ENCODE measurements around the gene CCRL2. TPM values are rescaled to one million over a fixed set of nuclear protein-coding genes. Genes with fewer than 3 reads are reported as not detected.

Gene CCRL2
- total RNA-seq, 2 experiments from 2014 or later: 0.81 to 0.89 TPM

- Mint-ChIP-seq H3K4me1 (ENCODE audit: low read depth) (peaks cover 25% of the 10 kb centered on the region), H3K27ac (no peak overlapping the region), H3K4me3 (no peak overlapping the region), H3K9me3 (no peaks in the 10 kb centered on the region), H3K36me3 (ENCODE audit: low read depth) (no peaks in the 10 kb centered on the region), H3K27me3 (ENCODE audit: low read depth) (no peaks in the 10 kb centered on the region)
- CTCF ChIA-PET: no interaction called here
- no peak for DNase-seq
- intact Hi-C loops (cut with micrococcal nuclease): no loop called here
These were observed 3.6 kb downstream of the CCRL2 start for GRCh38 chr3:46410669-46411068.

DNA sequence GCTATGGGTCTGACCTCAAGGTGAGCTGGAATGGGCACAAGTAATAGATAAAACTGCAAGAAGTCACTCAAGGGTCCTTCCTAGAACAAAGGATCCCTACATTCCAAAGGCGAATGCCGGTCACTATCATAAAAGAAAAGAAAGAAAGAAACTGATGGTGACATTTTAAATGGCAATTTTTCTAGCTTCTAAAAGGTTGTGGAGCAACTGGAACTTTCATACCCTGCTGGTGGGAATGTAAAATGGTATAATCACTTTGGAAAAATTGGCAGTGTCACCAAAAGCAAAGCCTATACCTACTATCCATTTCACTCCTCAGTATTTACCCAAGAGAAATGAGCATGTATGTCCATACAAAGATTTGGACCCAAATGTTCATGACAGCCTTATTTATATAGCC, 4.2 kb downstream of the CCRL2 start:
- CTCF ChIA-PET: no interaction called here
- no peaks in the 10 kb centered on the region for H3K27me3 Mint-ChIP-seq (ENCODE audit: low read depth)
- no peaks in the 10 kb centered on the region for H3K36me3 Mint-ChIP-seq (ENCODE audit: low read depth)

DNA sequence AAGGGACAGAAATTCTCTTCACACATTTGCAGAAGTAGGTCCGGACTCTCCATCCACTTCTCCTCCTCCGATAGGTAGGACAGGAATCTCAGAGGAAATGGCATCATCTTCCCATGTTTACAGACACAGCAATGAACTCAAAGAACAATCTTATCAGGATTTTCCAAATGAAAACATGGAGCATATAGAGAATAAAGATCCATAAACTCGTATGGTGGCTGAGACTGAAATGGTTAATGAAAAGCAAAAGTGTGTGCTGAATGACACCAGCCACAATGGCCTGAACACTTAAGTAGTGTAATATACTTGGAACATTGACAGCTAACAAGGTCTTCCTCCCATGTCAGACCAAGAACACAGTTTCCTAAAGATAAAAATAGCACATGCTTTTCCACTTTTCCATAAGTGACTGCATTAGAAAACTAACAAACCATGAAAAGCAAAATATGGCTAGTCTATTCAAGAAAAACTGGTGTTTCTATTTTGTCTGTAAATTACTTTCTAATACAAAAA, 5.8 kb downstream of the CCRL2 start:
- H3K36me3 Mint-ChIP-seq (ENCODE audit: low read depth): no peaks in the 10 kb centered on the region
- CTCF ChIA-PET: no interaction called here
- no peak overlapping the region for H3K27ac Mint-ChIP-seq
- intact Hi-C loops (cut with micrococcal nuclease): no loop called here
- H3K4me1 Mint-ChIP-seq (ENCODE audit: low read depth): peaks cover 12% of the 10 kb centered on the region
- no peaks in the 10 kb centered on the region for H3K27me3 Mint-ChIP-seq (ENCODE audit: low read depth)
- H3K4me3 Mint-ChIP-seq: no peak overlapping the region
- DNase-seq: no peak
- H3K9me3 Mint-ChIP-seq: no peaks in the 10 kb centered on the region

More for the DNA sequence above, 4.2 kb downstream of the CCRL2 start:
- no peak for DNase-seq
- H3K4me3 Mint-ChIP-seq: no peak overlapping the region
- H3K27ac Mint-ChIP-seq: no peak overlapping the region
- intact Hi-C loops (cut with micrococcal nuclease): no loop called here
- no peaks in the 10 kb centered on the region for H3K9me3 Mint-ChIP-seq
- peaks cover 25% of the 10 kb centered on the region for H3K4me1 Mint-ChIP-seq (ENCODE audit: low read depth)

GRCh38 chr3:46413951-46414350, 6.9 kb downstream of the CCRL2 start:
- Mint-ChIP-seq H3K9me3 (no peaks in the 10 kb centered on the region), H3K36me3 (ENCODE audit: low read depth) (no peaks in the 10 kb centered on the region), H3K4me1 (ENCODE audit: low read depth) (peaks cover 7% of the 10 kb centered on the region), H3K27me3 (ENCODE audit: low read depth) (no peaks in the 10 kb centered on the region), H3K4me3 (no peak overlapping the region), H3K27ac (no peak overlapping the region)
- DNase-seq: no peak
- CTCF ChIA-PET: no interaction called here
- intact Hi-C loops (cut with micrococcal nuclease): no loop called here

DNA sequence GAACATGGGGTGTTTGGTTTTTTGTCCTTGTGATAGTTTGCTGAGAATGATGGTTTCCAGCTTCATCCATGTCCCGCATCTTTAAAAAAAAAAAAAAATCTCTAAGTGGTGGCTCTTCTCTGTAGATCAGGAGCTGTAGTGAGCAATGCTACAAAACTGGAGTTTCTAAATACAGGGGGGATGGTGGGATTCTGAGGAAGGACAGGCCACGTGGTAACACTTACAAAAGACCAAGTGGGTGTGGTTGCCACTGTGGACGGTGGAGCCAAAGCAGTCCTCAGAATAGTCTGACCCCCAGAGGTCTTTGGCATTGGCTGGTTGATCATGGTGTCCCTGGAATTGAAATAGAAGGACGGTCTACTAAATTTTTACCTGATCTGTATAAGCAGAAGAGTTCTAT, 7.7 kb downstream of the CCRL2 start:
- intact Hi-C loops (cut with micrococcal nuclease): no loop called here

GRCh38 chr3:46416125-46416810, 9.2 kb downstream of the CCRL2 start:
- intact Hi-C loops (cut with micrococcal nuclease): no loop called here
- Mint-ChIP-seq H3K9me3 (no peaks in the 10 kb centered on the region), H3K27me3 (ENCODE audit: low read depth) (no peaks in the 10 kb centered on the region), H3K4me1 (ENCODE audit: low read depth) (peaks cover 1% of the 10 kb centered on the region), H3K36me3 (ENCODE audit: low read depth) (no peaks in the 10 kb centered on the region), H3K4me3 (no peak overlapping the region), H3K27ac (no peak overlapping the region)
- DNase-seq: no peak
- CTCF ChIA-PET: interaction anchor here (0.9 kb wide), 1 partner anchor 139 kb away, joined by 3 read pairs; no protein-coding TSS in a partner anchor

More for the DNA sequence above, 7.7 kb downstream of the CCRL2 start:
- Mint-ChIP-seq H3K27me3 (ENCODE audit: low read depth) (no peaks in the 10 kb centered on the region), H3K9me3 (no peaks in the 10 kb centered on the region), H3K36me3 (ENCODE audit: low read depth) (no peaks in the 10 kb centered on the region), H3K4me3 (no peak overlapping the region), H3K4me1 (ENCODE audit: low read depth) (peaks cover 4% of the 10 kb centered on the region), H3K27ac (no peak overlapping the region)
- CTCF ChIA-PET: no interaction called here
- DNase-seq: no peak

GRCh38 chr3:46416811-46417510, 9.9 kb downstream of the CCRL2 start:
- Mint-ChIP-seq H3K9me3 (no peaks in the 10 kb centered on the region), H3K27ac (no peak overlapping the region), H3K4me3 (no peak overlapping the region), H3K36me3 (ENCODE audit: low read depth) (no peaks in the 10 kb centered on the region), H3K27me3 (ENCODE audit: low read depth) (no peaks in the 10 kb centered on the region), H3K4me1 (ENCODE audit: low read depth) (peaks cover 1% of the 10 kb centered on the region)
- CTCF ChIA-PET: interaction anchor here (0.5 to 0.9 kb wide), 2 partner anchors 140 to 364 kb away, joined by 3 to 7 read pairs; no protein-coding TSS in a partner anchor
- no peak for DNase-seq
- intact Hi-C loops (cut with micrococcal nuclease): no loop called here

GRCh38 chr3:46417841-46418611, 11.0 kb downstream of the CCRL2 start:
- intact Hi-C loops (cut with micrococcal nuclease): no loop called here
- H3K27ac Mint-ChIP-seq: no peak overlapping the region
- DNase-seq: no peak

GRCh38 chr3:46419816-46420215, 12.8 kb downstream of the CCRL2 start:
- intact Hi-C loops (cut with micrococcal nuclease): no loop called here
- no peaks in the 10 kb centered on the region for H3K36me3 Mint-ChIP-seq (ENCODE audit: low read depth)
- no peaks in the 10 kb centered on the region for H3K27me3 Mint-ChIP-seq (ENCODE audit: low read depth)
- H3K27ac Mint-ChIP-seq: no peak overlapping the region
- H3K4me1 Mint-ChIP-seq (ENCODE audit: low read depth): peaks cover 1% of the 10 kb centered on the region
- no peak overlapping the region for H3K4me3 Mint-ChIP-seq
- no peaks in the 10 kb centered on the region for H3K9me3 Mint-ChIP-seq
- CTCF ChIA-PET: no interaction called here
- DNase-seq: no peak

More at GRCh38 chr3:46417841-46418611, 11.0 kb downstream of the CCRL2 start:
- Mint-ChIP-seq H3K36me3 (ENCODE audit: low read depth) (no peaks in the 10 kb centered on the region), H3K4me1 (ENCODE audit: low read depth) (peaks cover 1% of the 10 kb centered on the region), H3K4me3 (no peak overlapping the region), H3K27me3 (ENCODE audit: low read depth) (no peaks in the 10 kb centered on the region), H3K9me3 (no peaks in the 10 kb centered on the region)
- CTCF ChIA-PET: no interaction called here

DNA sequence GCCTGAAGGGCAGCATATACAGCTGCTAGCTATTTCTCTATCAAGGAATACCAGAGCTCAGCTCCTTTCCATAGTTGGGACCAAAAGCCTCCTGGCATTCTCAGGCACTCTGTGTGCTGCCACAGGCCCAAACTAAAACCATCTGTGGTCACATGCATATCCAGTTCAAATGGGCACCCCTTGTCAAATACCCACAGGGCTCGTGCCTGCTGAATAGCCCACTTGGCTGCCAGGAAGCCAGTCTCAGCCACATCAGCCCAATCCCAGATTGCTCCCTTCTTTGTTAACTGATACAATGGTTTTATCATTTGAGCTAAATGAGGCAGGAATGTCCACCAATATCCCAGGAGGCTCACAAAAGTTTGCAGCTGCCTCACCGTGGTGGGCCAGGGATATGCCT, 13.9 kb downstream of the CCRL2 start:
- no peaks in the 10 kb centered on the region for H3K9me3 Mint-ChIP-seq
- intact Hi-C loops (cut with micrococcal nuclease): no loop called here
- CTCF ChIA-PET: interaction anchor here (0.6 kb wide), 1 partner anchor 1319 kb away, joined by 4 read pairs; no protein-coding TSS in a partner anchor
- peaks cover 1% of the 10 kb centered on the region for H3K4me1 Mint-ChIP-seq (ENCODE audit: low read depth)
- H3K4me3 Mint-ChIP-seq: no peak overlapping the region
- no peaks in the 10 kb centered on the region for H3K27me3 Mint-ChIP-seq (ENCODE audit: low read depth)
- no peak overlapping the region for H3K27ac Mint-ChIP-seq
- DNase-seq: no peak
- H3K36me3 Mint-ChIP-seq (ENCODE audit: low read depth): no peaks in the 10 kb centered on the region

DNA sequence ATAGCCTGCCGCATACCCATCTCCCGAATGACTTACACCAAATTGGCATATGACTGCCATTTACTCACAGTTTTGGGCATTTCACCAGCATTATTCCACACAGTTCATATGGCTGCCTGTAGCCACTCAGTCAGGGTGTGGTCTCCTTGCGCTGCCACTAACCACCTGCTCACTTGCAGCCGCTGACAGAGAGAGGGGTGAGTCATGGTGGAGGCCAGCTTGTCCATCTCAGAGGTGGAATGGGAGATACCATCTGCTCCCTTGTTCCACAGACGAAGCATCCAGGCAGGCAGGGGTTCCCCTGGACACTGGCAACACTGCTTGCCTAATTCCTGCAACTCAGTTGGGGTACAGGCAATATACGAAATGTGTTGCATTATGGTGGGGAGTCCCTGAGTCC, 15.6 kb downstream of the CCRL2 start:
- Mint-ChIP-seq H3K27me3 (ENCODE audit: low read depth) (no peaks in the 10 kb centered on the region), H3K9me3 (no peaks in the 10 kb centered on the region), H3K27ac (no peak overlapping the region), H3K4me3 (no peak overlapping the region), H3K36me3 (ENCODE audit: low read depth) (no peaks in the 10 kb centered on the region), H3K4me1 (ENCODE audit: low read depth) (no peaks in the 10 kb centered on the region)
- intact Hi-C loops (cut with micrococcal nuclease): no loop called here
- CTCF ChIA-PET: no interaction called here
- no peak for DNase-seq

- CTCF ChIA-PET: interaction anchor here (0.9 to 1.1 kb wide), 2 partner anchors 12 to 45 kb away, joined by 4 read pairs; no protein-coding TSS in a partner anchor
- Mint-ChIP-seq H3K27me3 (ENCODE audit: low read depth) (no peaks in the 10 kb centered on the region), H3K36me3 (ENCODE audit: low read depth) (no peaks in the 10 kb centered on the region), H3K9me3 (no peaks in the 10 kb centered on the region), H3K4me1 (ENCODE audit: low read depth) (no peaks in the 10 kb centered on the region), H3K4me3 (no peak overlapping the region), H3K27ac (no peak overlapping the region)
- DNase-seq: no peak
- intact Hi-C loops (cut with micrococcal nuclease): no loop called here
These were observed 16.5 kb downstream of the CCRL2 start for GRCh38 chr3:46423588-46423987.

Measured in activated naive CD4-positive, alpha-beta T cell treated with anti-CD3 and anti-CD28 coated beads for 36 hours (primary cell).